ENCODE results near the gene LAMA1.

DNA sequence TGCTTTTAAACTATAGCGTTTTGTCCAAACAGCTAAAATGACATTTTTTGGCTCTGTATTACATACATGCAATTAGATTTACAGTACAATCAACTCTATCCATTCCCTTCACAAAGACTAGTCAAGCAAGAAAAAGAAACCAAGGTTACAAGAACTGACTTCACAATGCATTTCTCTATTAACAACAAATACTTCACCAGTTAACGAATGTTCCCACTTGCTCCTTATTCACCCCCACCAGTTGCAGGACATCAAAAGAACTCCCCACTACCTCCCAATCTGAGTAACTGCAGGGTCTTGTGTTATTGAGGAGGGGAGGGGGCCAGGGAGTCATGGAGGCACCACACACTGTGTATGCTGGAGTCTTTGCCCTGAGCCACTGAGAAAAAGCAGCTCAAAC, 34.9 kb downstream of the LAMA1 start:
- TF ChIP-seq, protein P1, sequence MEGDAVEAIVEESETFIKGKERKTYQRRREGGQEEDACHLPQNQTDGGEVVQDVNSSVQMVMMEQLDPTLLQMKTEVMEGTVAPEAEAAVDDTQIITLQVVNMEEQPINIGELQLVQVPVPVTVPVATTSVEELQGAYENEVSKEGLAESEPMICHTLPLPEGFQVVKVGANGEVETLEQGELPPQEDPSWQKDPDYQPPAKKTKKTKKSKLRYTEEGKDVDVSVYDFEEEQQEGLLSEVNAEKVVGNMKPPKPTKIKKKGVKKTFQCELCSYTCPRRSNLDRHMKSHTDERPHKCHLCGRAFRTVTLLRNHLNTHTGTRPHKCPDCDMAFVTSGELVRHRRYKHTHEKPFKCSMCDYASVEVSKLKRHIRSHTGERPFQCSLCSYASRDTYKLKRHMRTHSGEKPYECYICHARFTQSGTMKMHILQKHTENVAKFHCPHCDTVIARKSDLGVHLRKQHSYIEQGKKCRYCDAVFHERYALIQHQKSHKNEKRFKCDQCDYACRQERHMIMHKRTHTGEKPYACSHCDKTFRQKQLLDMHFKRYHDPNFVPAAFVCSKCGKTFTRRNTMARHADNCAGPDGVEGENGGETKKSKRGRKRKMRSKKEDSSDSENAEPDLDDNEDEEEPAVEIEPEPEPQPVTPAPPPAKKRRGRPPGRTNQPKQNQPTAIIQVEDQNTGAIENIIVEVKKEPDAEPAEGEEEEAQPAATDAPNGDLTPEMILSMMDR (IDR thresholded peaks at IDR 0.05 in 2 of 3, conservative IDR thresholded peaks at IDR 0.05 in 1 of 3; ENCODE audit: control insufficient read depth in 2 of 3, extremely low read depth in 1 of 3, insufficient read depth in 1 of 3, low read depth in 3 of 3, low read length in 3 of 3), result no peak
- no peak for TF ChIP-seq SUZ12 (IDR thresholded peaks at IDR 0.05; ENCODE audit: unreplicated experiment)
- no peak for TF ChIP-seq SIX5 (IDR thresholded peaks at IDR 0.05; ENCODE audit: low read depth, low read length, severe bottlenecking)
- TF ChIP-seq, protein P2, sequence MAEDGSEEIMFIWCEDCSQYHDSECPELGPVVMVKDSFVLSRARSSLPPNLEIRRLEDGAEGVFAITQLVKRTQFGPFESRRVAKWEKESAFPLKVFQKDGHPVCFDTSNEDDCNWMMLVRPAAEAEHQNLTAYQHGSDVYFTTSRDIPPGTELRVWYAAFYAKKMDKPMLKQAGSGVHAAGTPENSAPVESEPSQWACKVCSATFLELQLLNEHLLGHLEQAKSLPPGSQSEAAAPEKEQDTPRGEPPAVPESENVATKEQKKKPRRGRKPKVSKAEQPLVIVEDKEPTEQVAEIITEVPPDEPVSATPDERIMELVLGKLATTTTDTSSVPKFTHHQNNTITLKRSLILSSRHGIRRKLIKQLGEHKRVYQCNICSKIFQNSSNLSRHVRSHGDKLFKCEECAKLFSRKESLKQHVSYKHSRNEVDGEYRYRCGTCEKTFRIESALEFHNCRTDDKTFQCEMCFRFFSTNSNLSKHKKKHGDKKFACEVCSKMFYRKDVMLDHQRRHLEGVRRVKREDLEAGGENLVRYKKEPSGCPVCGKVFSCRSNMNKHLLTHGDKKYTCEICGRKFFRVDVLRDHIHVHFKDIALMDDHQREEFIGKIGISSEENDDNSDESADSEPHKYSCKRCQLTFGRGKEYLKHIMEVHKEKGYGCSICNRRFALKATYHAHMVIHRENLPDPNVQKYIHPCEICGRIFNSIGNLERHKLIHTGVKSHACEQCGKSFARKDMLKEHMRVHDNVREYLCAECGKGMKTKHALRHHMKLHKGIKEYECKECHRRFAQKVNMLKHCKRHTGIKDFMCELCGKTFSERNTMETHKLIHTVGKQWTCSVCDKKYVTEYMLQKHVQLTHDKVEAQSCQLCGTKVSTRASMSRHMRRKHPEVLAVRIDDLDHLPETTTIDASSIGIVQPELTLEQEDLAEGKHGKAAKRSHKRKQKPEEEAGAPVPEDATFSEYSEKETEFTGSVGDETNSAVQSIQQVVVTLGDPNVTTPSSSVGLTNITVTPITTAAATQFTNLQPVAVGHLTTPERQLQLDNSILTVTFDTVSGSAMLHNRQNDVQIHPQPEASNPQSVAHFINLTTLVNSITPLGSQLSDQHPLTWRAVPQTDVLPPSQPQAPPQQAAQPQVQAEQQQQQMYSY (CRISPR knock-in tag; IDR thresholded peaks at IDR 0.05), result no peak
- TF ChIP-seq, protein P3, sequence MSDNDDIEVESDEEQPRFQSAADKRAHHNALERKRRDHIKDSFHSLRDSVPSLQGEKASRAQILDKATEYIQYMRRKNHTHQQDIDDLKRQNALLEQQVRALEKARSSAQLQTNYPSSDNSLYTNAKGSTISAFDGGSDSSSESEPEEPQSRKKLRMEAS (IDR thresholded peaks at IDR 0.05; ENCODE audit: low read depth, low read length), result no peak
- TF ChIP-seq, protein P4, sequence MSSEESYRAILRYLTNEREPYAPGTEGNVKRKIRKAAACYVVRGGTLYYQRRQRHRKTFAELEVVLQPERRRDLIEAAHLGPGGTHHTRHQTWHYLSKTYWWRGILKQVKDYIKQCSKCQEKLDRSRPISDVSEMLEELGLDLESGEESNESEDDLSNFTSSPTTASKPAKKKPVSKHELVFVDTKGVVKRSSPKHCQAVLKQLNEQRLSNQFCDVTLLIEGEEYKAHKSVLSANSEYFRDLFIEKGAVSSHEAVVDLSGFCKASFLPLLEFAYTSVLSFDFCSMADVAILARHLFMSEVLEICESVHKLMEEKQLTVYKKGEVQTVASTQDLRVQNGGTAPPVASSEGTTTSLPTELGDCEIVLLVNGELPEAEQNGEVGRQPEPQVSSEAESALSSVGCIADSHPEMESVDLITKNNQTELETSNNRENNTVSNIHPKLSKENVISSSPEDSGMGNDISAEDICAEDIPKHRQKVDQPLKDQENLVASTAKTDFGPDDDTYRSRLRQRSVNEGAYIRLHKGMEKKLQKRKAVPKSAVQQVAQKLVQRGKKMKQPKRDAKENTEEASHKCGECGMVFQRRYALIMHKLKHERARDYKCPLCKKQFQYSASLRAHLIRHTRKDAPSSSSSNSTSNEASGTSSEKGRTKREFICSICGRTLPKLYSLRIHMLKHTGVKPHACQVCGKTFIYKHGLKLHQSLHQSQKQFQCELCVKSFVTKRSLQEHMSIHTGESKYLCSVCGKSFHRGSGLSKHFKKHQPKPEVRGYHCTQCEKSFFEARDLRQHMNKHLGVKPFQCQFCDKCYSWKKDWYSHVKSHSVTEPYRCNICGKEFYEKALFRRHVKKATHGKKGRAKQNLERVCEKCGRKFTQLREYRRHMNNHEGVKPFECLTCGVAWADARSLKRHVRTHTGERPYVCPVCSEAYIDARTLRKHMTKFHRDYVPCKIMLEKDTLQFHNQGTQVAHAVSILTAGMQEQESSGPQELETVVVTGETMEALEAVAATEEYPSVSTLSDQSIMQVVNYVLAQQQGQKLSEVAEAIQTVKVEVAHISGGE (CRISPR knock-in tag; IDR thresholded peaks at IDR 0.05), result no peak
- TF ChIP-seq CEBPB (IDR thresholded peaks at IDR 0.05; ENCODE audit: borderline replicate concordance in 1 of 2, low read depth in 2 of 2, low read length in 2 of 2), result no peak
- TF ChIP-seq MTA2 (IDR thresholded peaks at IDR 0.05; ENCODE audit: low read depth), result no peak

Data from GM12878 (cell line).